Adipocyte (in vitro differentiated cells): Measurements from ENCODE around the gene ARHGAP29.

Experiments
- DNase-seq: peaks from one replicate; pipeline ENCODE4 v3.0.0-alpha.2; 2015; ENCODE audit warnings: low read depth
- H3K27me3 ChIP-seq: replicated peaks from 2 replicates; pipeline ENCODE4 v1.7.0; 2013; ENCODE audit warnings: mild to moderate bottlenecking, low read length, moderate library complexity; ENCODE audit not compliant: control insufficient read depth, insufficient read depth
- H3K36me3 ChIP-seq: 2 replicates; pipeline ENCODE4 v1.7.0; 2013; ENCODE audit warnings: low read length, mild to moderate bottlenecking, moderate library complexity; ENCODE audit not compliant: control insufficient read depth, insufficient read depth, severe bottlenecking
- H3K4me1 ChIP-seq: 2 replicates; pipeline ENCODE4 v1.7.0; 2013; ENCODE audit warnings: mild to moderate bottlenecking, low read length, moderate library complexity; ENCODE audit not compliant: control insufficient read depth, insufficient read depth
- H3K4me3 ChIP-seq: 2 replicates; pipeline ENCODE4 v1.7.0; 2013; ENCODE audit warnings: mild to moderate bottlenecking, low read length, moderate library complexity
- H3K9ac ChIP-seq: 2 replicates; pipeline ENCODE4 v1.7.0; 2013; ENCODE audit warnings: mild to moderate bottlenecking, low read length, moderate library complexity
- H3K9me3 ChIP-seq: 2 replicates; pipeline ENCODE4 v1.7.0; 2013; ENCODE audit warnings: mild to moderate bottlenecking, low read length, moderate library complexity; ENCODE audit not compliant: control insufficient read depth

ARHGAP29 gene

GRCh38 chr1:94230920-94231319, 6.5 kb downstream of the ARHGAP29 start:
- no peak for DNase-seq
- Histone ChIP-seq H3K27me3 (no peaks in the 10 kb centered on the region), H3K4me1 (peaks cover 41% of the 10 kb centered on the region), H3K9ac (no peak overlapping the region), H3K36me3 (no peaks in the 10 kb centered on the region), H3K4me3 (no peak overlapping the region), H3K9me3 (no peaks in the 10 kb centered on the region)

- Histone ChIP-seq H3K4me3 (no peak overlapping the region), H3K4me1 (peaks cover 28% of the 10 kb centered on the region), H3K9ac (peak overlapping the region; percentile 3), H3K9me3 (no peaks in the 10 kb centered on the region), H3K36me3 (no peaks in the 10 kb centered on the region), H3K27me3 (no peaks in the 10 kb centered on the region)
- peak; percentile 36 for DNase-seq
These were observed 8.6 kb downstream of the ARHGAP29 start for GRCh38 chr1:94228640-94229375.

DNA sequence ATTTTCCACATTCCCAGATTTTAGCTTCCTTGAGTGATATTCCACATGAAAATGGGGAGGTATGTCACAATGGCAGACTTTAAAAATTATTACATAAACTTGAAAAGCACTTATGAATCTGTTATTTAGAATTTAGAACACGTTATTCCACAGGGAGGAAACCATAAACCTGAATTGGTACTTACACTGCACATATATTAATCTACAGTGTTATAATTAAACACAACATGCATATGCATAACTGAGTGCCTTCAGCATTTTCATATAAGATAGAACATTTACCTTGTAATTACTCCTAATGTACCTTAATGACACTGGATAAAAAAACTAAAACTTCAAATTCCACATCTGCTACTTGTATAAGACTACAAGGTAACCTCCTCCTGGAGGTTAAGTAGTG, 9.8 kb downstream of the ARHGAP29 start:
- Histone ChIP-seq H3K4me3 (no peak overlapping the region), H3K9me3 (no peaks in the 10 kb centered on the region), H3K27me3 (no peaks in the 10 kb centered on the region), H3K9ac (no peak overlapping the region), H3K4me1 (peaks cover 28% of the 10 kb centered on the region), H3K36me3 (no peaks in the 10 kb centered on the region)
- DNase-seq, result no peak

DNA sequence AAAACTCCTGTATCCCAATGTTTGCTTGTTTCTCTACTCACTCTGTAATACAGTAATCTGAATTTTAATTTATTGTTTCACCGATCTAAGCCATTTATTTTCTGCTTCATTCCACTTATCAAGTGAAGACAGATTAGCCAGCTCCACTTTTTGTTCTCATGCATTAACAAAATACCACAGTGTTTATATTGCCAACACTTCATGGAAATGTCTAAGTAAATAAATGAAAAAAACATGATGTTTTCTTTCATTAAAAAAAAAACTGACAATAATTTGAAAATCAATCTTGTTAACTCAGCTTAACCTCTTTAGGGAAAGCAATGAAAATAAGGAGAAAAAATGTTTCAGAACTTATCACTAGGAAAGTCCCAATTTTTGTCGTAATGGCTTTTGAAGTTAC, 11.5 kb downstream of the ARHGAP29 start:
- H3K4me1 ChIP-seq, result peaks cover 18% of the 10 kb centered on the region
- H3K9me3 ChIP-seq, result no peaks in the 10 kb centered on the region
- no peak overlapping the region for H3K9ac ChIP-seq
- H3K27me3 ChIP-seq, result no peaks in the 10 kb centered on the region
- no peak for DNase-seq
- H3K4me3 ChIP-seq, result no peak overlapping the region
- H3K36me3 ChIP-seq, result peaks cover 10% of the 10 kb centered on the region

- DNase-seq, result no peak
- no peaks in the 10 kb centered on the region for H3K4me1 ChIP-seq
- H3K9ac ChIP-seq, result no peak overlapping the region
- no peak overlapping the region for H3K4me3 ChIP-seq
- H3K27me3 ChIP-seq, result no peaks in the 10 kb centered on the region
- no peaks in the 10 kb centered on the region for H3K9me3 ChIP-seq
- peaks cover 65% of the 10 kb centered on the region for H3K36me3 ChIP-seq
These were observed 19.1 kb downstream of the ARHGAP29 start for GRCh38 chr1:94218332-94218731.

GRCh38 chr1:94215955-94216354, 21.4 kb downstream of the ARHGAP29 start:
- peaks cover 56% of the 10 kb centered on the region for H3K36me3 ChIP-seq
- no peaks in the 10 kb centered on the region for H3K27me3 ChIP-seq
- H3K4me3 ChIP-seq, result no peak overlapping the region
- DNase-seq, result no peak
- H3K4me1 ChIP-seq, result no peaks in the 10 kb centered on the region
- H3K9ac ChIP-seq, result no peak overlapping the region
- no peaks in the 10 kb centered on the region for H3K9me3 ChIP-seq

- Histone ChIP-seq H3K9me3 (no peaks in the 10 kb centered on the region), H3K36me3 (peaks cover 46% of the 10 kb centered on the region), H3K4me1 (peaks cover 19% of the 10 kb centered on the region), H3K9ac (no peak overlapping the region), H3K27me3 (no peaks in the 10 kb centered on the region), H3K4me3 (no peak overlapping the region)
- no peak for DNase-seq
These were observed 27.4 kb downstream of the ARHGAP29 start for GRCh38 chr1:94209982-94210381.

DNA sequence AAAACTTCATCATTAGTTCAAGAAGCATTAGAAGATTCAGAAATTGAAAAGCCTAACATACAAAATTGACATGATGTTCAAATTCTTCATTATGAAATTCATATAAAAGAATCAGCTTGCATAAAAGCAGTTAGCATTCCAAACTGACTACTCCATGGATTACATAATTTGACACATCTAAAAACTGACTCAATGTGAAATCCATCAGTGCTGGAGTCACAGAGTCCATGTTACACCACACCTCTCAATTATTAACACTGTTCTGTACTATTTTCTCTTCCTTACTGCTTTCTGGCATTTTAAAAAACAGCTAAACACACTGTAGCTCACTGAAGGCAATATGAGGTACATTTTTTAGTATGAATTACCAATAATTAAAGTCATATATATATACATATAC, 28.0 kb downstream of the ARHGAP29 start:
- Histone ChIP-seq H3K27me3 (no peaks in the 10 kb centered on the region), H3K4me3 (no peak overlapping the region), H3K4me1 (peaks cover 19% of the 10 kb centered on the region), H3K36me3 (peaks cover 51% of the 10 kb centered on the region), H3K9me3 (no peaks in the 10 kb centered on the region), H3K9ac (no peak overlapping the region)
- DNase-seq, result peak; percentile 71

DNA sequence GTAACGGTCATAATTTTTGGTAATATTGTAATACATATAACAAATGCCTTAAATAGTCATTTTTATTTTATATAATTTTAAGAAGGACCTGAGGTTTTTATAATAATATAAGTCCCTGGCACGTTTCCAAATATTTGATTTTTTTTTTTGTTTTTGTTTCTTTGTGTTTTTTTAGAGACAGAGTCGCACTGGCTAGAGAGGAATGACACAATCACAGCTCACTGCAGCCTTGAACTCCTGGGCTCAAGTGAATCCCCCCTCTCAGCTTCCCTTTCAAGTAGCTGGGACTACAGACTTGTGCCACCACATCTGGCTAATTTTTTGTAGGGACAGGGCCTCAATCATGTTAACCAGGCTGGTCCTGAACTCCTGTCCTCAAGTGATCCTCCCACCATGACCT, 29.7 kb downstream of the ARHGAP29 start:
- Histone ChIP-seq H3K27me3 (no peaks in the 10 kb centered on the region), H3K9me3 (no peaks in the 10 kb centered on the region), H3K36me3 (peaks cover 68% of the 10 kb centered on the region), H3K9ac (no peak overlapping the region), H3K4me1 (peaks cover 19% of the 10 kb centered on the region), H3K4me3 (no peak overlapping the region)
- no peak for DNase-seq

DNA sequence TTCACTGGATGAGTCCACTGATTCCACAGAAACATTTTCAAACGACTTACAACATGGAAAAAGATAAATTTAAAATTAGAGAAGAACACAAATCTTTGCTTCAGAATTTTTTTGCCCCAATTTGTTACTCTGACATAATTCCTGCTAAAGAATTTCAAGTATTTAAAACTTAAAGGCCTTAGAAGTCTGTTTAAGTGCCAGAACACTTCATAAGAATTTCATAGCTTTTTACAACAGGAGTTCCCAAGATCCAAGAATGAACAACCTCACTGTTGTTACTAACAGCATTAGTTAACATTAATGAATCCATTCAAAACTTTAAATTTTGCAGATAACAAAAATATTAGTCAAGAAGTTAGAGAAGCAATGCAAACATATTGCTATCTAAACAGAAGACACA, 31.7 kb downstream of the ARHGAP29 start:
- H3K36me3 ChIP-seq, result peaks cover 89% of the 10 kb centered on the region
- no peak for DNase-seq
- H3K9ac ChIP-seq, result peak overlapping the region; percentile 31
- H3K27me3 ChIP-seq, result no peaks in the 10 kb centered on the region
- no peak overlapping the region for H3K4me3 ChIP-seq
- no peaks in the 10 kb centered on the region for H3K9me3 ChIP-seq
- peaks cover 19% of the 10 kb centered on the region for H3K4me1 ChIP-seq

- Histone ChIP-seq H3K9me3 (no peaks in the 10 kb centered on the region), H3K27me3 (no peaks in the 10 kb centered on the region), H3K36me3 (peaks cover 95% of the 10 kb centered on the region), H3K4me3 (no peak overlapping the region), H3K4me1 (peaks cover 3% of the 10 kb centered on the region), H3K9ac (no peak overlapping the region)
- DNase-seq, result no peak
These were observed 35.1 kb downstream of the ARHGAP29 start for GRCh38 chr1:94202241-94202640.

GRCh38 chr1:94199398-94199797, 38.0 kb downstream of the ARHGAP29 start:
- Histone ChIP-seq H3K4me1 (no peaks in the 10 kb centered on the region), H3K9me3 (no peaks in the 10 kb centered on the region), H3K36me3 (peaks cover 77% of the 10 kb centered on the region), H3K9ac (no peak overlapping the region), H3K4me3 (no peak overlapping the region), H3K27me3 (no peaks in the 10 kb centered on the region)
- DNase-seq, result no peak
